ENCODE measurements around the gene ETHE1.

Gene ETHE1

GRCh38 chr19:43481701-43482100 is 45.3 kb downstream of the ETHE1 start:
- no peak for DNase-seq (ENCODE audit: low spot score)
- Mint-ChIP-seq H3K4me1 (ENCODE audit: low read depth) (no peaks in the 10 kb centered on the region), H3K9me3 (no peaks in the 10 kb centered on the region), H3K36me3 (ENCODE audit: low read depth) (peaks cover 3% of the 10 kb centered on the region), H3K27me3 (ENCODE audit: low read depth) (no peaks in the 10 kb centered on the region), H3K4me3 (no peak overlapping the region), H3K27ac (no peak overlapping the region)

GRCh38 chr19:43480574-43480973 is 46.4 kb downstream of the ETHE1 start:
- Mint-ChIP-seq H3K4me3 (no peak overlapping the region), H3K36me3 (ENCODE audit: low read depth) (peaks cover 3% of the 10 kb centered on the region), H3K27me3 (ENCODE audit: low read depth) (no peaks in the 10 kb centered on the region), H3K27ac (no peak overlapping the region), H3K9me3 (no peaks in the 10 kb centered on the region), H3K4me1 (ENCODE audit: low read depth) (peaks cover under 1% of the 10 kb centered on the region)
- DNase-seq (ENCODE audit: low spot score) = no peak

GRCh38 chr19:43479961-43480561 is 46.9 kb downstream of the ETHE1 start:
- Mint-ChIP-seq H3K9me3 (no peaks in the 10 kb centered on the region), H3K27ac (no peak overlapping the region)

GRCh38 chr19:43479226-43479625 is 47.8 kb downstream of the ETHE1 start:
- Mint-ChIP-seq H3K4me3 (no peak overlapping the region), H3K9me3 (no peaks in the 10 kb centered on the region), H3K27ac (no peak overlapping the region), H3K4me1 (ENCODE audit: low read depth) (peaks cover 8% of the 10 kb centered on the region), H3K36me3 (ENCODE audit: low read depth) (peaks cover 6% of the 10 kb centered on the region), H3K27me3 (ENCODE audit: low read depth) (no peaks in the 10 kb centered on the region)
- DNase-seq (ENCODE audit: low spot score) = no peak

More at GRCh38 chr19:43479961-43480561, 46.9 kb downstream of the ETHE1 start:
- H3K36me3 Mint-ChIP-seq (ENCODE audit: low read depth) = peaks cover 6% of the 10 kb centered on the region
- H3K4me1 Mint-ChIP-seq (ENCODE audit: low read depth) = peaks cover 4% of the 10 kb centered on the region
- H3K27me3 Mint-ChIP-seq (ENCODE audit: low read depth) = no peaks in the 10 kb centered on the region
- no peak for DNase-seq (ENCODE audit: low spot score)
- H3K4me3 Mint-ChIP-seq = no peak overlapping the region

GRCh38 chr19:43478323-43478722 is 48.7 kb downstream of the ETHE1 start:
- H3K36me3 Mint-ChIP-seq (ENCODE audit: low read depth) = peaks cover 6% of the 10 kb centered on the region
- DNase-seq (ENCODE audit: low spot score) = no peak
- no peaks in the 10 kb centered on the region for H3K27me3 Mint-ChIP-seq (ENCODE audit: low read depth)
- H3K27ac Mint-ChIP-seq = no peak overlapping the region
- H3K4me1 Mint-ChIP-seq (ENCODE audit: low read depth) = peaks cover 8% of the 10 kb centered on the region
- no peak overlapping the region for H3K4me3 Mint-ChIP-seq
- no peaks in the 10 kb centered on the region for H3K9me3 Mint-ChIP-seq

DNA sequence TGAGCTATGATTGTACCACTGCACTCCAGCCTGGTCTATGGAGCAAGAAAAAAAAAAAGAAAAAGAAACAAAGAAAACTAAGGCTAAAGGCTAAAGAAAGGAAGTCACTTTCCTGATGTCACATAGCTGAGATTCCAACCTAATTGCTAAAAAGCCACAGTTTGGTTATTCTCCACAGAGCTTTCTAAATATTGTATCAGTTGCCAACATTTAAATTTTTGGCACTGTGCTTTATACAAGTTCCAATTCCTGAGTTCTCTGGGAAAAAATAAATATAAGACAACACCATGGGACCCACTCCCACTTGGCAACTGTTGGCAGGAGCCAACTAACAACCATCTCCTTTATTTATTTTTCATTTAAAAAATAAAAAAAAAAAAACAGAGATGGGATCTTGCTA is 50.4 kb downstream of the ETHE1 start:
- Mint-ChIP-seq H3K4me1 (ENCODE audit: low read depth) (peaks cover 8% of the 10 kb centered on the region), H3K36me3 (ENCODE audit: low read depth) (peaks cover 6% of the 10 kb centered on the region), H3K27ac (no peak overlapping the region), H3K4me3 (no peak overlapping the region), H3K9me3 (no peaks in the 10 kb centered on the region), H3K27me3 (ENCODE audit: low read depth) (no peaks in the 10 kb centered on the region)
- DNase-seq (ENCODE audit: low spot score) = no peak

DNA sequence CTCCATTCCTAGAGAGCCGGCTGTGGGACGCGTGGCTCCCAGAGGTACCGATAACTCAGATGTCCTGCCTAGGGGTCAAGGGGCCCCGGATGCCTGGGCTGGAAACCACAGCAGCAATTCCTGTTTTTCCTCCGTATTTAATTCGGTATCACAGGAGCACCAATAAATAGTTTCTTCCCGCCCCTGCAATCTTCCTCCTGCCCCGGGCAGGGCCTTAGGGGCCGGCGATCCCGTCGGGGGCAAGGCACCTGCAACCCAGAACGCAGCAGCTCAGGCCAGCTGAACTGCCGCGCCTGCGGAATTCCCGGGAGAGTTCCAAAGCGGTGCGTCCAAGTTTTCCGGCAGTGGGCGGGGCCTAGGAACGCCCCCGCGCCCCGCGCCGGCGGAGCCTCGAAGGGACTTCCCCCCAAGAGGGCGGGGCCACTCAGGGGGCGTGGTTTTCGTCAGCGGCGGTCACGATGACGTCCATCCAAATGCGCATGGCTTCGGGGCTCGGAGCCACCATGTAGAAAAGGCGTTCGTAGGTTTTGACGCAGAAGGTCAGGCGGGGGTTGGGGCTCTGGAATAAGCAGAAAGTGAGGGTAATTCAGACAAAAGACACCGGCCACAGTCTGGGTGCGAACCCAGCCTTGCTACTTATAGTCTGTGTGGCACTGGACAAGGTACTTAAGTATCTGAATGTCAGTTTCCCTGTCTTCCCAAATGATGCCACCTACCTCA is 51.9 kb downstream of the ETHE1 start:
- Mint-ChIP-seq H3K36me3 (ENCODE audit: low read depth) (peaks cover 6% of the 10 kb centered on the region), H3K4me3 (peak overlapping the region; percentile 77), H3K9me3 (no peaks in the 10 kb centered on the region), H3K27me3 (ENCODE audit: low read depth) (no peaks in the 10 kb centered on the region), H3K27ac (peak overlapping the region; percentile 90), H3K4me1 (ENCODE audit: low read depth) (peaks cover 10% of the 10 kb centered on the region)
- peak; percentile 92 for DNase-seq (ENCODE audit: low spot score)

- no peaks in the 10 kb centered on the region for H3K9me3 Mint-ChIP-seq
- peak overlapping the region; percentile 9 for H3K4me3 Mint-ChIP-seq
- peaks cover 6% of the 10 kb centered on the region for H3K36me3 Mint-ChIP-seq (ENCODE audit: low read depth)
- no peaks in the 10 kb centered on the region for H3K27me3 Mint-ChIP-seq (ENCODE audit: low read depth)
- no peak for DNase-seq (ENCODE audit: low spot score)
- H3K4me1 Mint-ChIP-seq (ENCODE audit: low read depth) = peaks cover 13% of the 10 kb centered on the region
- H3K27ac Mint-ChIP-seq = no peak overlapping the region
Measured at GRCh38 chr19:43474487-43474886, 52.5 kb downstream of the ETHE1 start.

GRCh38 chr19:43471091-43471490 is 55.9 kb downstream of the ETHE1 start:
- Mint-ChIP-seq H3K9me3 (no peaks in the 10 kb centered on the region), H3K4me3 (no peak overlapping the region), H3K4me1 (ENCODE audit: low read depth) (peaks cover 32% of the 10 kb centered on the region), H3K27ac (no peak overlapping the region), H3K36me3 (ENCODE audit: low read depth) (peaks cover 3% of the 10 kb centered on the region), H3K27me3 (ENCODE audit: low read depth) (no peaks in the 10 kb centered on the region)
- no peak for DNase-seq (ENCODE audit: low spot score)

- H3K36me3 Mint-ChIP-seq (ENCODE audit: low read depth) = peaks cover under 1% of the 10 kb centered on the region
- DNase-seq (ENCODE audit: low spot score) = peak; percentile 37
- H3K27me3 Mint-ChIP-seq (ENCODE audit: low read depth) = no peaks in the 10 kb centered on the region
- peak overlapping the region; percentile 27 for H3K4me3 Mint-ChIP-seq
- peaks cover 34% of the 10 kb centered on the region for H3K4me1 Mint-ChIP-seq (ENCODE audit: low read depth)
- no peak overlapping the region for H3K27ac Mint-ChIP-seq
- no peaks in the 10 kb centered on the region for H3K9me3 Mint-ChIP-seq
Measured at GRCh38 chr19:43470288-43470687, 56.7 kb downstream of the ETHE1 start.

- Mint-ChIP-seq H3K9me3 (no peaks in the 10 kb centered on the region), H3K4me1 (ENCODE audit: low read depth) (peaks cover 33% of the 10 kb centered on the region), H3K4me3 (no peak overlapping the region), H3K36me3 (ENCODE audit: low read depth) (no peaks in the 10 kb centered on the region), H3K27me3 (ENCODE audit: low read depth) (no peaks in the 10 kb centered on the region), H3K27ac (peak overlapping the region; percentile 21)
- no peak for DNase-seq (ENCODE audit: low spot score)
Measured at GRCh38 chr19:43469160-43469480, 57.9 kb downstream of the ETHE1 start.

DNA sequence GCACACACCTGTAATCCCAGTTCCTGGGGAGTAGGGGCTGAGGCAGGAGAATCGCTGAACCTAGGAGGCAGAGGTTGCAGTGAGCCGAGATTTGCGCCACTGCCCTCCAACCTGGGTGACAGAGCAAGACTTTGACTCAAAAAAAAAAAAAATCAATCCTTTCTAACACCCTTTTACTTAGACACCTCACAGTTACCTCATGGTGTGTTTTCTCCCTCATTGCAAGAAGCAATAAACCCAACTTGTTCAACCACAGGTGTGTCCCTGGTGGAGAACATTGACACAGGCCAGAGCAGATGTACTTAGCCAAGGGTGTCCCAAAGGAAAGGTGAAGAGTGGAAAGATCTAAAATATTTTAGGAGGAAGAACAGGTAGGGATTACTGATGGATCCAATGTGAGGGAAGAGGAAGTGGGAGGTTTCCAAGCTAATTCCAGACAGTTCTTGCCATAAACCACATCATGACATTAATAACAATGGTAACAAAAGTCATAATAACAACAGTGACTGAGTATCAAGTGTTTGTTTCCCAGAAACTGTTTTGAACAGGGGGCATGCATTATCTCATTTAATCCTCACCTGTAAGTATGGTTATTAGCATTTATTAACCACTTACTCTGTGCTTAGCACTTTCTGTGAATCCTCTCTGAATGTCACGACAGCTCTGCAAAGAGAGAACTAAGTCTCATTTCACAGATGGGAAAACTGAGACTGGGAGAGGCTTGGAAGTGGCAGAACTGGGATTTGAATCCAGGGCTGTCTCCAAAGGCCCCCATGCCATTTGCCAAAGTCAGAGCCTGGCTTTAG is 58.4 kb downstream of the ETHE1 start:
- no peaks in the 10 kb centered on the region for H3K36me3 Mint-ChIP-seq (ENCODE audit: low read depth)
- no peak for DNase-seq (ENCODE audit: low spot score)
- H3K4me3 Mint-ChIP-seq = no peak overlapping the region
- peak overlapping the region; percentile 80 for H3K27ac Mint-ChIP-seq
- no peaks in the 10 kb centered on the region for H3K27me3 Mint-ChIP-seq (ENCODE audit: low read depth)
- H3K4me1 Mint-ChIP-seq (ENCODE audit: low read depth) = peaks cover 35% of the 10 kb centered on the region
- H3K9me3 Mint-ChIP-seq = no peaks in the 10 kb centered on the region

- Mint-ChIP-seq H3K36me3 (ENCODE audit: low read depth) (no peaks in the 10 kb centered on the region), H3K4me3 (no peak overlapping the region), H3K27ac (no peak overlapping the region), H3K27me3 (ENCODE audit: low read depth) (no peaks in the 10 kb centered on the region), H3K9me3 (no peaks in the 10 kb centered on the region), H3K4me1 (ENCODE audit: low read depth) (peaks cover 35% of the 10 kb centered on the region)
- no peak for DNase-seq (ENCODE audit: low spot score)
Measured at GRCh38 chr19:43467730-43468129, 59.3 kb downstream of the ETHE1 start.

DNA sequence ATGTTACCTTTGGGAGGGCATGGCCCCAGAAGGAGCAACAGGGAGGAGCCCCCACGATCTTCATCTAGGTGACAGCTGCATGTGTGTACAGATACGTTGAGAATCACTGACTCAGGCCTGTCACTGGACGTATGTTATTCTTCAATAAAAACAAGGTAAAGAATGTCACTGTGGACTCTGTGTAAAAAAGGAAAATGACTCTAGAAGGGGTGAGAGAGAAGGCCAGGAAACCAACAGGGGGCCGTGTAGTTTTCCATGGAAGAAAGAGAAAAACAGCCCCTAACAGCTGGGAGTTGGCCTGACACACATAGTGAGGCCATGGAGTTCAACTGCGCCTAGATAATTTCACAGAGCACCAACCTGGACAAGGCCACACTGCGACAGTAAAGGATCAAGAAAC is 59.7 kb downstream of the ETHE1 start:
- H3K4me1 Mint-ChIP-seq (ENCODE audit: low read depth) = peaks cover 37% of the 10 kb centered on the region
- H3K36me3 Mint-ChIP-seq (ENCODE audit: low read depth) = no peaks in the 10 kb centered on the region
- H3K9me3 Mint-ChIP-seq = no peaks in the 10 kb centered on the region
- no peak overlapping the region for H3K4me3 Mint-ChIP-seq
- H3K27ac Mint-ChIP-seq = peak overlapping the region; percentile 70
- H3K27me3 Mint-ChIP-seq (ENCODE audit: low read depth) = no peaks in the 10 kb centered on the region
- no peak for DNase-seq (ENCODE audit: low spot score)

Data from T-helper 2 cell treated with Interferon-gamma antibody and Interleukin-4, amounts not matched to agents 5 μg/mL and 100 μg/mL, for 36 hours (primary cell).